Measurements from ENCODE around the gene OCA2. TPM values are rescaled to one million over a fixed set of nuclear protein-coding genes. Genes with fewer than 3 reads are reported as not detected.

The OCA2 gene
- total RNA-seq, 1 experiment from 2014 or later = not detected

DNA sequence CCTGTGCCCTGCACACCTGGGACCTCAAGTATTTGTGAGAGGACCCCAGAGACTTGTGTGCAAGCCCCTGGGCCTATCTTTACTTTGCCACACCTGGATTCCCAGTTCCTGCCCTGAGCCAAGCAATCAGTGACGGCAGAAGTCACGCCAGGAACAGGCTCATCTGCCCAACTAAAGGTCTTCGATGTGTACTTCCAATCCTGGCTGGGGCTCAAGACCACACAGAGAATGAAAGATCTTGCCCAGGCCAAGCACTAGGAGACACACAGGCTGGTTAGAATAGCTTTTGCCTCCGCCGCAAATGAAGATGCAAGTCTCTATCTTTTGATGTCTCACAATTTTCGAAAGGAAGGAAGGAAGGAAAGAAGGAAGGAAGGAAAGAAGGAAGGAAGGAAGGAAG, 228.8 kb downstream of the OCA2 start:
- intact Hi-C loops (cut with micrococcal nuclease) = no loop called here
- POLR2A ChIA-PET = no interaction called here
- Mint-ChIP-seq H3K4me3 (ENCODE audit: unreplicated experiment) (no peak overlapping the region), H3K36me3 (ENCODE audit: insufficient read depth, unreplicated experiment) (no peaks in the 10 kb centered on the region), H3K27me3 (ENCODE audit: insufficient read depth, unreplicated experiment) (no peaks in the 10 kb centered on the region), H3K9me3 (ENCODE audit: unreplicated experiment) (peaks cover 33% of the 10 kb centered on the region), H3K27ac (ENCODE audit: low read depth, unreplicated experiment) (no peak overlapping the region), H3K4me1 (ENCODE audit: insufficient read depth, unreplicated experiment) (no peaks in the 10 kb centered on the region)
- BruUV-seq (replicated peaks) = no TSS peak
- CTCF ChIA-PET = no interaction called here
- no peak for TF ChIP-seq CTCF (IDR thresholded peaks at IDR 0.05; ENCODE audit: unreplicated experiment)
- DNase-seq (ENCODE audit: unreplicated experiment) = no peak

GRCh38 chr15:27869697-27870281, 229.3 kb downstream of the OCA2 start:
- no peaks in the 10 kb centered on the region for H3K4me1 Mint-ChIP-seq (ENCODE audit: insufficient read depth, unreplicated experiment)
- no peaks in the 10 kb centered on the region for H3K36me3 Mint-ChIP-seq (ENCODE audit: insufficient read depth, unreplicated experiment)
- no peaks in the 10 kb centered on the region for H3K27me3 Mint-ChIP-seq (ENCODE audit: insufficient read depth, unreplicated experiment)
- H3K4me3 Mint-ChIP-seq (ENCODE audit: unreplicated experiment) = no peak overlapping the region
- no peak overlapping the region for H3K27ac Mint-ChIP-seq (ENCODE audit: low read depth, unreplicated experiment)
- BruUV-seq (replicated peaks) = no TSS peak
- intact Hi-C loops (cut with micrococcal nuclease) = no loop called here
- no peak for TF ChIP-seq CTCF (IDR thresholded peaks at IDR 0.05; ENCODE audit: unreplicated experiment)
- H3K9me3 Mint-ChIP-seq (ENCODE audit: unreplicated experiment) = peaks cover 31% of the 10 kb centered on the region
- no peak for DNase-seq (ENCODE audit: unreplicated experiment)
- POLR2A ChIA-PET = no interaction called here
- CTCF ChIA-PET = no interaction called here

GRCh38 chr15:27868828-27869404, 230.2 kb downstream of the OCA2 start:
- H3K4me3 Mint-ChIP-seq (ENCODE audit: unreplicated experiment) = no peak overlapping the region
- peaks cover 33% of the 10 kb centered on the region for H3K9me3 Mint-ChIP-seq (ENCODE audit: unreplicated experiment)
- no peak overlapping the region for H3K27ac Mint-ChIP-seq (ENCODE audit: low read depth, unreplicated experiment)
- no peak for TF ChIP-seq CTCF (IDR thresholded peaks at IDR 0.05; ENCODE audit: unreplicated experiment)
- no peak for DNase-seq (ENCODE audit: unreplicated experiment)
- CTCF ChIA-PET = no interaction called here
- BruUV-seq (replicated peaks) = no TSS peak
- POLR2A ChIA-PET = no interaction called here
- no peaks in the 10 kb centered on the region for H3K36me3 Mint-ChIP-seq (ENCODE audit: insufficient read depth, unreplicated experiment)
- H3K4me1 Mint-ChIP-seq (ENCODE audit: insufficient read depth, unreplicated experiment) = no peaks in the 10 kb centered on the region
- H3K27me3 Mint-ChIP-seq (ENCODE audit: insufficient read depth, unreplicated experiment) = no peaks in the 10 kb centered on the region
- intact Hi-C loops (cut with micrococcal nuclease) = no loop called here

DNA sequence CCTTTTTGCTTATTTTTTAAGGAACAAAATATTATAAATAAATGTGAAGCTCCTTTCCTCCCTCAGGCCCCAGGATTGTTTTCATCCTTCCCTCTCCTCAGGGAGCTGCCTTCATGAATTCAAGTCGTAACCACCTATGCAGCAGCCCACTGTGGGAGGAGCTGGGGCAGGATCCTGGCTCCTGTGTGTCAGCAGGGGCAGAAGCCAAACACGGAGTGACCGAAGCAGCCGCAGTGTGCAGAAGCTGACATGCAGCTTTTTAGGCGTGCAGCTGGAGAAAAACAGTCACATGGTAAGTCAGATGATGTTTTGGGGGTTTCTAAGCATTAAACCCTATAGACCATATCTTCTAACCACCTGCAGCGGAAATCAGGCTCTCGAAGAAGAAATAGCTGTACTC, 231.3 kb downstream of the OCA2 start:
- no peak for TF ChIP-seq CTCF (IDR thresholded peaks at IDR 0.05; ENCODE audit: unreplicated experiment)
- no peak for DNase-seq (ENCODE audit: unreplicated experiment)
- POLR2A ChIA-PET = no interaction called here
- Mint-ChIP-seq H3K4me3 (ENCODE audit: unreplicated experiment) (no peak overlapping the region), H3K4me1 (ENCODE audit: insufficient read depth, unreplicated experiment) (no peaks in the 10 kb centered on the region), H3K36me3 (ENCODE audit: insufficient read depth, unreplicated experiment) (no peaks in the 10 kb centered on the region), H3K9me3 (ENCODE audit: unreplicated experiment) (peaks cover 41% of the 10 kb centered on the region), H3K27ac (ENCODE audit: low read depth, unreplicated experiment) (no peak overlapping the region), H3K27me3 (ENCODE audit: insufficient read depth, unreplicated experiment) (no peaks in the 10 kb centered on the region)
- BruUV-seq (replicated peaks) = no TSS peak
- CTCF ChIA-PET = no interaction called here
- intact Hi-C loops (cut with micrococcal nuclease) = no loop called here
